Measurements from ENCODE around the gene MET.

Gene MET

DNA sequence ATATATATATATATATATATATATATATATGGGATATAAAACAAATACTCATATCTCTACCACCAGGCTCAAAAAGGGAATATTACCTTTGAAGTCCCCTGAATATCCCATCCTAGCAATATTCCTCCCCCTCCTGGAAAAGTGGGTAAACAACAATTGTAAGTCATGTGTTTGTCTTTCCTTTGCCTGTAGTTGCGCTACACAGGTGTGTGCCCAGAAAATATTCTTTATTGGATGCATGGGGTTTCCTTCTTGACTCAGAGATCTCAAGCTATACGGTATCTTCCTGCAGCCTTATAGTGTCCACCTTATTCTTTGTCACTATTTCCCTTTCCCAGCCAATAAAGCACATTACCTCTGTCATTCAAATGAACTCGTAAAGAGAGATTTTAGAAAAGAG, 54.2 kb downstream of the MET start:
- no peak overlapping the region for H3K9ac ChIP-seq (ENCODE audit: low read length)
- H2BK120ac ChIP-seq (ENCODE audit: insufficient read depth, low read length, poor library complexity): no peak overlapping the region
- no peak overlapping the region for H3K23ac ChIP-seq (ENCODE audit: low read length)
- H3K18ac ChIP-seq (ENCODE audit: low read length): no peak overlapping the region
- H3K36me3 ChIP-seq (ENCODE audit: control insufficient read depth in 1 of 2, insufficient read depth in 2 of 2, low read length in 2 of 2): no peaks in the 10 kb centered on the region
- H3K4me2 ChIP-seq (ENCODE audit: low read length): no peak overlapping the region
- no peaks in the 10 kb centered on the region for H3K79me2 ChIP-seq (ENCODE audit: control insufficient read depth, insufficient read depth, low read length, poor library complexity)
- H3K4me1 ChIP-seq (ENCODE audit: control insufficient read depth in 1 of 2, insufficient read depth in 2 of 2, low read length in 2 of 2): peaks cover 0 to 1% of the 10 kb centered on the region in 2 experiments
- no peaks in the 10 kb centered on the region for H3K27me3 ChIP-seq (ENCODE audit: insufficient read depth, low read length)
- H2BK5ac ChIP-seq (ENCODE audit: low read depth, low read length, poor library complexity): no peak overlapping the region
- H2AFZ ChIP-seq (ENCODE audit: insufficient read depth, low read length, poor library complexity): no peak overlapping the region
- no peak for DNase-seq
- no peak overlapping the region for H4K91ac ChIP-seq (ENCODE audit: low read depth, low read length)
- WGBS (ENCODE audit: extremely low coverage, insufficient coverage, insufficient read length): no CpG with 5 or more reads among the region's 3 CpGs
- no peak overlapping the region for H4K12ac ChIP-seq (ENCODE audit: low read depth, low read length)
- H3K79me1 ChIP-seq (ENCODE audit: low read length): no peaks in the 10 kb centered on the region
- no peaks in the 10 kb centered on the region for H3K9me3 ChIP-seq (ENCODE audit: insufficient read depth, low read depth, low read length)
- no peak overlapping the region for H3K27ac ChIP-seq (ENCODE audit: low read depth, low read length)
- H3K4ac ChIP-seq (ENCODE audit: low read depth, low read length): no peak overlapping the region
- no peak overlapping the region for H2AK5ac ChIP-seq (ENCODE audit: low read length)
- H3K14ac ChIP-seq (ENCODE audit: low read length): no peak overlapping the region
- no peak overlapping the region for H3K4me3 ChIP-seq (ENCODE audit: low read depth, low read length)
- no peak overlapping the region for H2BK12ac ChIP-seq (ENCODE audit: low read length)
- H4K8ac ChIP-seq (ENCODE audit: low read depth, low read length): no peak overlapping the region

DNA sequence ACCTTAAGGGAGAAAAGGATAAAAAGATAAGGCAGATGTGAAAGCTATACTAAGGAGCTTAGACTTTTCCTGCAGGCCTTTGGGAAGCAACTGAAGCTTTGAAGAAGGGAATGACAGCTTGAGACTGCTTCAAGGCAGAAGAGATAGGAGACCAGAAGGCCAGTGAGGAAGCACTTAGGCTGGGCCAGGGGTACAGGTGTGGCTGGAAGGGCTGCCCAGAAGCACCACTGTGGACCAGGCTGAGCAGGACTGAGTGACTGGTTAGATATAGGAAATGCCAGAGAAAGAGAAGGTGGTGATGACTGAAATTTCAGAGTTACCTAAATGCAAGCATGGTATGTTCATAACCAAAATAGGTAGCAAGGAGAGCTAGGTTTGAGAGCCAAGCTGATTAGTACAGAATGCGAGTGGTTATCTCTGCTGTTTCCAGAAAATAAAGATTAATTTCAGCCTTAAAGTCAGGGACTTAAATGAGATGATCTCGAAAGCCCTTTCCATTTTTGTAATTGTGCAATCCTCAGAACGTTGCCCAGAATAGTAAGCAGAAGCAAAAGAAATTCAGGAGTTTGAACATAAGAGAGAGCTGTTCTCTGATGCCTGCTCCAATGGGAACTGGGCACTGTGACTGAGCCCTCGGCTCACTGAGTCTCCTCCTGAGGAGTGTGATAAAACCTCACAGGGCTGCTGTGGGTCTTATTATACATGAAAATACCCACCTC, 54.9 kb downstream of the MET start:
- Histone ChIP-seq H3K9me3 (ENCODE audit: insufficient read depth, low read depth, low read length) (no peaks in the 10 kb centered on the region), H3K4me3 (ENCODE audit: low read depth, low read length) (no peak overlapping the region), H3K36me3 (ENCODE audit: control insufficient read depth in 1 of 2, insufficient read depth in 2 of 2, low read length in 2 of 2) (no peaks in the 10 kb centered on the region), H2BK5ac (ENCODE audit: low read depth, low read length, poor library complexity) (no peak overlapping the region), H3K14ac (ENCODE audit: low read length) (no peak overlapping the region), H4K8ac (ENCODE audit: low read depth, low read length) (no peak overlapping the region), H2AFZ (ENCODE audit: insufficient read depth, low read length, poor library complexity) (no peak overlapping the region), H2BK120ac (ENCODE audit: insufficient read depth, low read length, poor library complexity) (no peak overlapping the region), H2AK5ac (ENCODE audit: low read length) (no peak overlapping the region), H3K79me1 (ENCODE audit: low read length) (no peaks in the 10 kb centered on the region), H3K23ac (ENCODE audit: low read length) (no peak overlapping the region), H2BK12ac (ENCODE audit: low read length) (no peak overlapping the region), H3K18ac (ENCODE audit: low read length) (no peak overlapping the region), H3K4me1 (ENCODE audit: control insufficient read depth in 1 of 2, insufficient read depth in 2 of 2, low read length in 2 of 2) (peaks cover 0 to 1% of the 10 kb centered on the region in 2 experiments), H4K91ac (ENCODE audit: low read depth, low read length) (no peak overlapping the region), H3K4me2 (ENCODE audit: low read length) (no peak overlapping the region), H3K27me3 (ENCODE audit: insufficient read depth, low read length) (no peaks in the 10 kb centered on the region), H3K79me2 (ENCODE audit: control insufficient read depth, insufficient read depth, low read length, poor library complexity) (no peaks in the 10 kb centered on the region), H3K27ac (ENCODE audit: low read depth, low read length) (no peak overlapping the region), H4K12ac (ENCODE audit: low read depth, low read length) (no peak overlapping the region), H3K9ac (ENCODE audit: low read length) (no peak overlapping the region), H3K4ac (ENCODE audit: low read depth, low read length) (no peak overlapping the region)
- DNase-seq: no peak
- WGBS (ENCODE audit: extremely low coverage, insufficient coverage, insufficient read length): no CpG with 5 or more reads among the region's 4 CpGs

- Histone ChIP-seq H4K8ac (ENCODE audit: low read depth, low read length) (no peak overlapping the region), H3K14ac (ENCODE audit: low read length) (no peak overlapping the region), H3K4ac (ENCODE audit: low read depth, low read length) (no peak overlapping the region), H3K9me3 (ENCODE audit: insufficient read depth, low read depth, low read length) (no peaks in the 10 kb centered on the region), H2BK5ac (ENCODE audit: low read depth, low read length, poor library complexity) (no peak overlapping the region), H3K4me1 (ENCODE audit: control insufficient read depth in 1 of 2, insufficient read depth in 2 of 2, low read length in 2 of 2) (peaks cover 0 to 1% of the 10 kb centered on the region in 2 experiments), H2BK12ac (ENCODE audit: low read length) (no peak overlapping the region), H3K27ac (ENCODE audit: low read depth, low read length) (no peak overlapping the region), H3K23ac (ENCODE audit: low read length) (no peak overlapping the region), H3K9ac (ENCODE audit: low read length) (no peak overlapping the region), H2AK5ac (ENCODE audit: low read length) (no peak overlapping the region), H3K79me2 (ENCODE audit: control insufficient read depth, insufficient read depth, low read length, poor library complexity) (no peaks in the 10 kb centered on the region), H3K4me3 (ENCODE audit: low read depth, low read length) (no peak overlapping the region), H3K4me2 (ENCODE audit: low read length) (no peak overlapping the region), H3K36me3 (ENCODE audit: control insufficient read depth in 1 of 2, insufficient read depth in 2 of 2, low read length in 2 of 2) (no peaks in the 10 kb centered on the region), H3K18ac (ENCODE audit: low read length) (no peak overlapping the region), H3K79me1 (ENCODE audit: low read length) (no peaks in the 10 kb centered on the region), H2BK120ac (ENCODE audit: insufficient read depth, low read length, poor library complexity) (no peak overlapping the region), H3K27me3 (ENCODE audit: insufficient read depth, low read length) (no peaks in the 10 kb centered on the region), H2AFZ (ENCODE audit: insufficient read depth, low read length, poor library complexity) (no peak overlapping the region), H4K12ac (ENCODE audit: low read depth, low read length) (no peak overlapping the region), H4K91ac (ENCODE audit: low read depth, low read length) (no peak overlapping the region)
- no peak for DNase-seq
- WGBS (ENCODE audit: extremely low coverage, insufficient coverage, insufficient read length): no CpG with 5 or more reads among the region's 3 CpGs
These were observed 55.5 kb downstream of the MET start for GRCh38 chr7:116727432-116728009.

- Histone ChIP-seq H3K18ac (ENCODE audit: low read length) (no peak overlapping the region), H3K4me2 (ENCODE audit: low read length) (no peak overlapping the region), H3K27ac (ENCODE audit: low read depth, low read length) (no peak overlapping the region), H3K9ac (ENCODE audit: low read length) (no peak overlapping the region), H4K12ac (ENCODE audit: low read depth, low read length) (no peak overlapping the region), H2BK120ac (ENCODE audit: insufficient read depth, low read length, poor library complexity) (no peak overlapping the region), H3K14ac (ENCODE audit: low read length) (no peak overlapping the region), H4K8ac (ENCODE audit: low read depth, low read length) (no peak overlapping the region), H2BK5ac (ENCODE audit: low read depth, low read length, poor library complexity) (no peak overlapping the region), H3K79me2 (ENCODE audit: control insufficient read depth, insufficient read depth, low read length, poor library complexity) (no peaks in the 10 kb centered on the region), H3K79me1 (ENCODE audit: low read length) (no peaks in the 10 kb centered on the region), H2BK12ac (ENCODE audit: low read length) (no peak overlapping the region), H2AK5ac (ENCODE audit: low read length) (no peak overlapping the region), H3K23ac (ENCODE audit: low read length) (no peak overlapping the region), H3K27me3 (ENCODE audit: insufficient read depth, low read length) (no peaks in the 10 kb centered on the region), H4K91ac (ENCODE audit: low read depth, low read length) (no peak overlapping the region), H3K4me1 (ENCODE audit: control insufficient read depth in 1 of 2, insufficient read depth in 2 of 2, low read length in 2 of 2) (peaks cover 0 to 1% of the 10 kb centered on the region in 2 experiments), H2AFZ (ENCODE audit: insufficient read depth, low read length, poor library complexity) (no peak overlapping the region), H3K36me3 (ENCODE audit: control insufficient read depth in 1 of 2, insufficient read depth in 2 of 2, low read length in 2 of 2) (no peaks in the 10 kb centered on the region), H3K9me3 (ENCODE audit: insufficient read depth, low read depth, low read length) (no peaks in the 10 kb centered on the region), H3K4ac (ENCODE audit: low read depth, low read length) (no peak overlapping the region), H3K4me3 (ENCODE audit: low read depth, low read length) (no peak overlapping the region)
- no peak for DNase-seq
- WGBS (ENCODE audit: extremely low coverage, insufficient coverage, insufficient read length): no CpG with 5 or more reads among the region's 1 CpG
These were observed 56.4 kb downstream of the MET start for GRCh38 chr7:116728413-116728812.
